Measurements from ENCODE around the gene ADAMTS2.

The ADAMTS2 gene

DNA sequence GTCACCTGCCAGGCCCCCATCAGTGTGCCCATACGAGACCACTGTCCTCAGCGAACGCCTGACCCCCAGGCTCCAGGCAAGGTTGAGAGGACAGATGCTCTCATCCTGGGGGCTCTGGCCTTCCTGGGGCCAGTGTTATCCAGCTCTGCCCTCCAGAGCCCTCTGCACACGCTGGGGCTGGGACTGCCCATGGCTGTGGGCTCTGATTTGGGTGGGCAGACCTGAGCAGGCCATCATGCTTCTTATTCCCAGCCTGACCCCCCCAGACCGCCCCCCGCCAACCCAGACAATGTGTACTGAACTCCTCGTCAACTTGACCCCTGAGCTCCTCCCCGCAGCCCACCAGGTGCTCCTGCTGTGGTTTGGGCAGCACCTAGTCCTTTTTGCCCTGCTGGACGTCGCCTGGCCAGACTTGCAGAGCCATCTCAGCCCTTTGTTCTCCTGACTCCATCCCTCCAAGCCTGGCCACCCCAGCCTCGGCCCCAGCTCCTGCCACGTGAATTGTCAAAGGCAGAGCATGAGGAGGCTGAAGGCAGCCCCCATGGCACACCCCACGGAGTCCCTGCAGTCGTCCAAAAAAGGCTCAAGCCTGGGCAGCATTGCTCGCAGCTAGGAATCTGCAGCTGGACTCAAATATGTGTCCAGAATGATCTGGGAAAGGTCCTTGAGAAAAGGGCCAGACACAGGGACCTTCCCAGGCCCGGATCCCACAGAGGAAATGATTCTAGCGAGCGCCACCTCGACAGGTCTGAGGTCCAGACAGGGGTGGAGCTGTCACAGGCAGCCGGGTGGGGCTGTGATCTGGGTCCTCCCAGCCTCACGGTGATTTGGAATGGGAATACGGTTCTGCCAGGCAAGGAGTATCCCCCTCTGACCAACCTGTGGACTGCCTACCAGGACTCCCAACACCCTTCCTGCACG, 87.0 kb downstream of the ADAMTS2 start:
- Histone ChIP-seq H3K27me3 (ENCODE audit: insufficient read depth, low read length, poor library complexity) (no peaks in the 10 kb centered on the region), H3K4me3 (ENCODE audit: low read depth in 1 of 2, low read length in 2 of 2) (no peak overlapping the region), H3K4me2 (ENCODE audit: insufficient read depth, low read length) (no peak overlapping the region), H3K27ac (ENCODE audit: low read length) (no peak overlapping the region), H3K9ac (ENCODE audit: low read depth, low read length) (no peak overlapping the region), H3K79me2 (ENCODE audit: insufficient read depth, low read length) (no peaks in the 10 kb centered on the region), H3K9me3 (ENCODE audit: insufficient read depth, low read length, severe bottlenecking) (no peaks in the 10 kb centered on the region), H3K4me1 (ENCODE audit: insufficient read depth, low read length) (no peaks in the 10 kb centered on the region), H3K36me3 (ENCODE audit: insufficient read depth, low read length) (no peaks in the 10 kb centered on the region), H2AFZ (ENCODE audit: low read depth, low read length) (no peak overlapping the region), H4K20me1 (ENCODE audit: insufficient read depth, low read length) (no peaks in the 10 kb centered on the region)
- no peak for DNase-seq
- TF ChIP-seq, protein P1, sequence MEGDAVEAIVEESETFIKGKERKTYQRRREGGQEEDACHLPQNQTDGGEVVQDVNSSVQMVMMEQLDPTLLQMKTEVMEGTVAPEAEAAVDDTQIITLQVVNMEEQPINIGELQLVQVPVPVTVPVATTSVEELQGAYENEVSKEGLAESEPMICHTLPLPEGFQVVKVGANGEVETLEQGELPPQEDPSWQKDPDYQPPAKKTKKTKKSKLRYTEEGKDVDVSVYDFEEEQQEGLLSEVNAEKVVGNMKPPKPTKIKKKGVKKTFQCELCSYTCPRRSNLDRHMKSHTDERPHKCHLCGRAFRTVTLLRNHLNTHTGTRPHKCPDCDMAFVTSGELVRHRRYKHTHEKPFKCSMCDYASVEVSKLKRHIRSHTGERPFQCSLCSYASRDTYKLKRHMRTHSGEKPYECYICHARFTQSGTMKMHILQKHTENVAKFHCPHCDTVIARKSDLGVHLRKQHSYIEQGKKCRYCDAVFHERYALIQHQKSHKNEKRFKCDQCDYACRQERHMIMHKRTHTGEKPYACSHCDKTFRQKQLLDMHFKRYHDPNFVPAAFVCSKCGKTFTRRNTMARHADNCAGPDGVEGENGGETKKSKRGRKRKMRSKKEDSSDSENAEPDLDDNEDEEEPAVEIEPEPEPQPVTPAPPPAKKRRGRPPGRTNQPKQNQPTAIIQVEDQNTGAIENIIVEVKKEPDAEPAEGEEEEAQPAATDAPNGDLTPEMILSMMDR (IDR thresholded peaks at IDR 0.05; ENCODE audit: borderline replicate concordance, extremely low read depth, low read length, poor library complexity, severe bottlenecking) = no peak
- no peak for TF ChIP-seq EZH2 (IDR thresholded peaks at IDR 0.05; ENCODE audit: borderline replicate concordance, low read depth, low read length, severe bottlenecking)
- ATAC-seq (ENCODE audit: insufficient read depth, low read depth) = no peak

DNA sequence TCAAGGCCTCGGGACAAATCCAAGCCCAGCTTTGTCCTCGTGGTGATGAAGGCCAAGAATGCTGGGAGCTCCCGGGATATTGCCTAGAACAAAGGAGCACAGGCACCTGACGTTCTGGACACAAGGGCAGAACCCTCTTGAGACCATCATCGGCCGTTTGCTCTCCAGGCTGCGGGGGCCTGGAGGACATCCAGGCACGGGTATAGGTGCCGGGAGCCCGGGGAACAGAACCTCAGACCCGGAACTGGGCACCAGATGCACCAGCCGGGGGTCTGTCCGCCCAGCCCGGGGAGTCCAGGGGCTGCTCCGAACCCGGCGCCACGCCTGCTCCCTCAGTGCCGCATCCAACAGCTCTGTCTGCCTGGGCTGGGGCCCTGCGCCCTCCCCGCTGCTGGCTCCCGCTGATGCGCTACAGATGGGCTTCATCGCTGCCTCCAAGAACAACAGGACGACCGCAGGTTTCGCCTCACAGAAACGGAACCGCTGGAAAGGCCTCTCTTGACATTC, 88.0 kb downstream of the ADAMTS2 start:
- peaks cover 4% of the 10 kb centered on the region for H3K27me3 ChIP-seq (ENCODE audit: insufficient read depth, low read length, poor library complexity)
- TF ChIP-seq, protein P1 (IDR thresholded peaks at IDR 0.05; ENCODE audit: borderline replicate concordance, extremely low read depth, low read length, poor library complexity, severe bottlenecking) = no peak
- TF ChIP-seq EZH2 (IDR thresholded peaks at IDR 0.05; ENCODE audit: borderline replicate concordance, low read depth, low read length, severe bottlenecking) = no peak
- H2AFZ ChIP-seq (ENCODE audit: low read depth, low read length) = no peak overlapping the region

DNA sequence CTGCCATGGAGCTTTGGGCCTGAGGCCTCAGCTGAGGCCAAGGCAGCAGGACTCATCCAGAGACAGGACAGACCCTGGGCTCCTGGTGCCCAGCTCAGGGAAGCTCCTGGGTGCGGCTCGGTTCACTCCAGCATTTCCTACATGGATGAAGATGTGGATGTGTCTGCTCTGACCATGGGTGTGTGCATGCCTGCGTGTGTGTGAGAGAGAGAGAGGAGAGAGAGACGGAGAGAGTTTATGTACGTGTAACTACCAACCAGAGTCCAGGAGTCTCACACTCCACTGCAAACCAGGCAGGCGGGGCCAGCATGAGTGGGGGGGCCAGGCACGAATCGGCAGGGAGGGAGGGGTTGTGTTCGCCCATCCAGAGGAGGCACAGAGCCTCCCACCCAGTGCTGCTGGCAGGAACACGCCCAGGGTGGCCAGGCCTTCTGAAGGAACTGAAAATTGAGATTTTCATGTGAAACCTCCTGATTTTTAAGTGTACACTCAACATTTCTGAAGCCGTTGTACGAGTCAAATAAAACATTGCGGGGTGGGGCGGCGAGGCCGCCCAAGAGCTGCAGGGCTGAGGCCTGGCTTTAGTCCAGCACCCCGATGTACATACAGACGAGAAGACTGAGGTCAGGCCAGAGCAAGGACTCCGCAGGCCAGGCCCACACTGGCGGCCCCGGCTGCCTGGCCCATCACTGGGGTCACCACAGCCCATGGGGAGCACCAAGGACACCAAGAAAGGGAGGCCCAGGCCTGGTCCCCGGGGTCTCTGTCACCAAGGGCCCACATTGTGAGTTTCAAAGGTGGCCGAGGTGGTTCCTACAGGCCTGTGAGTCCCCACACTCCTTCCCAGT, 88.7 kb downstream of the ADAMTS2 start:
- no peak overlapping the region for H3K9ac ChIP-seq (ENCODE audit: low read depth, low read length)
- H3K79me2 ChIP-seq (ENCODE audit: insufficient read depth, low read length) = no peaks in the 10 kb centered on the region
- H3K4me1 ChIP-seq (ENCODE audit: insufficient read depth, low read length) = no peaks in the 10 kb centered on the region
- no peaks in the 10 kb centered on the region for H4K20me1 ChIP-seq (ENCODE audit: insufficient read depth, low read length)
- no peak overlapping the region for H3K4me3 ChIP-seq (ENCODE audit: low read depth in 1 of 2, low read length in 2 of 2)
- no peaks in the 10 kb centered on the region for H3K9me3 ChIP-seq (ENCODE audit: insufficient read depth, low read length, severe bottlenecking)
- ATAC-seq (ENCODE audit: insufficient read depth, low read depth) (no peak), DNase-seq (no peak)
- TF ChIP-seq, protein P1 (IDR thresholded peaks at IDR 0.05; ENCODE audit: borderline replicate concordance, extremely low read depth, low read length, poor library complexity, severe bottlenecking) = no peak
- no peak for TF ChIP-seq EZH2 (IDR thresholded peaks at IDR 0.05; ENCODE audit: borderline replicate concordance, low read depth, low read length, severe bottlenecking)
- no peaks in the 10 kb centered on the region for H3K36me3 ChIP-seq (ENCODE audit: insufficient read depth, low read length)
- no peak overlapping the region for H2AFZ ChIP-seq (ENCODE audit: low read depth, low read length)
- no peak overlapping the region for H3K4me2 ChIP-seq (ENCODE audit: insufficient read depth, low read length)
- H3K27me3 ChIP-seq (ENCODE audit: insufficient read depth, low read length, poor library complexity) = peaks cover 4% of the 10 kb centered on the region
- no peak overlapping the region for H3K27ac ChIP-seq (ENCODE audit: low read length)

More for the DNA sequence above, 88.0 kb downstream of the ADAMTS2 start:
- H3K4me1 ChIP-seq (ENCODE audit: insufficient read depth, low read length) = no peaks in the 10 kb centered on the region
- H4K20me1 ChIP-seq (ENCODE audit: insufficient read depth, low read length) = no peaks in the 10 kb centered on the region
- ATAC-seq (ENCODE audit: insufficient read depth, low read depth) = no peak
- H3K36me3 ChIP-seq (ENCODE audit: insufficient read depth, low read length) = no peaks in the 10 kb centered on the region
- no peak overlapping the region for H3K4me3 ChIP-seq (ENCODE audit: low read depth in 1 of 2, low read length in 2 of 2)
- H3K79me2 ChIP-seq (ENCODE audit: insufficient read depth, low read length) = no peaks in the 10 kb centered on the region
- H3K4me2 ChIP-seq (ENCODE audit: insufficient read depth, low read length) = no peak overlapping the region
- no peak for DNase-seq
- no peak overlapping the region for H3K9ac ChIP-seq (ENCODE audit: low read depth, low read length)
- H3K27ac ChIP-seq (ENCODE audit: low read length) = no peak overlapping the region
- H3K9me3 ChIP-seq (ENCODE audit: insufficient read depth, low read length, severe bottlenecking) = no peaks in the 10 kb centered on the region

Measured in DND-41 (cell line).